Muscle of back (tissue), 11 donors: ENCODE data around the gene S100A5. TPM values are rescaled to one million over a fixed set of nuclear protein-coding genes. Genes with fewer than 3 reads are reported as not detected.

Experiments
- DNase-seq, 3 donors: peaks; one replicate each; pipeline versions ENCODE4 v3.0.0 to v3.0.0-alpha.2; 2013
- polyA plus RNA-seq, 10 donors: library from polyadenylated mRNA; unstranded; fragments of 120-200 nt; gene quantifications; one replicate each; pipeline ENCODE4 v1.2.1, GENCODE V29; 2013; ENCODE audit not compliant: insufficient read length in 10 of 10

S100A5 gene
- polyA plus RNA-seq, 10 donors: 0.23 to 0.65 (median 0.41) TPM; not detected in 5

- DNase-seq: no peak
Measured at GRCh38 chr1:153509036-153509435, 31.7 kb downstream of the S100A5 start.

- no peak for DNase-seq
Measured at GRCh38 chr1:153507926-153508583, 32.7 kb downstream of the S100A5 start.

GRCh38 chr1:153506831-153507413 is 33.8 kb downstream of the S100A5 start:
- DNase-seq: peak; percentile 92 to 94 (median 92)

GRCh38 chr1:153506386-153506785 is 34.3 kb downstream of the S100A5 start:
- no peak for DNase-seq

GRCh38 chr1:153505576-153505975 is 35.2 kb downstream of the S100A5 start:
- no peak for DNase-seq

- no peak for DNase-seq
Measured at GRCh38 chr1:153503766-153504165, 37.0 kb downstream of the S100A5 start.

GRCh38 chr1:153498746-153499145 is 42.0 kb downstream of the S100A5 start:
- DNase-seq: no peak

GRCh38 chr1:153495536-153495935 is 45.2 kb downstream of the S100A5 start:
- no peak for DNase-seq

- peak; percentile 46 to 82 (median 79) for DNase-seq
Measured at GRCh38 chr1:153494976-153495535, 45.7 kb downstream of the S100A5 start.

GRCh38 chr1:153493343-153493960 is 47.3 kb downstream of the S100A5 start:
- no peak for DNase-seq

- peak; percentile 82 to 91 (median 87) for DNase-seq
Measured at GRCh38 chr1:153490272-153491051, 50.3 kb downstream of the S100A5 start.

GRCh38 chr1:153488731-153489130 is 52.0 kb downstream of the S100A5 start:
- peak in 2 of 3 donors; percentile 51 to 64 for DNase-seq

- DNase-seq: no peak
Measured at GRCh38 chr1:153487707-153488106, 53.0 kb downstream of the S100A5 start.

Other genes starting within 250 kb of the S100A5 start
- under 1 TPM in 2 of 10 donors, not detected in 8; 0.25 to 0.26 TPM for gene PGLYRP3, start 228.0 kb downstream of the S100A5 start, polyA plus RNA-seq
- 1 to 10 TPM in 2 of 10 donors, not detected in 8; 1.1 to 1.7 TPM for gene PGLYRP4, start 192.1 kb downstream of the S100A5 start, polyA plus RNA-seq
- 10 to 100 TPM in 9 of 10 donors, 1 to 10 TPM in 1; 9.4 to 40.7 (median 25.4) TPM for gene S100A9, start 183.1 kb downstream of the S100A5 start, polyA plus RNA-seq
- gene S100A12, start 165.3 kb downstream of the S100A5 start, polyA plus RNA-seq: 1 to 10 TPM in 6 of 10 donors, under 1 TPM in 3, not detected in 1; 0.26 to 4.9 (median 1.8) TPM
- gene S100A8, start 149.9 kb downstream of the S100A5 start, polyA plus RNA-seq: 10 to 100 TPM in 8 of 10 donors, 1 to 10 TPM in 2; 4.7 to 37.0 (median 13.9) TPM
- not detected for gene S100A7A, start 124.4 kb downstream of the S100A5 start, polyA plus RNA-seq
- not detected for gene S100A7, start 80.3 kb downstream of the S100A5 start, polyA plus RNA-seq
- gene S100A6, start 4.9 kb downstream of the S100A5 start, polyA plus RNA-seq: 100 to 1,000 TPM; 159 to 322 (median 210) TPM
- 100 to 1,000 TPM; 162 to 254 (median 206) TPM for gene S100A4, start 4.9 kb upstream of the S100A5 start, polyA plus RNA-seq
- gene S100A3, start 8.3 kb upstream of the S100A5 start, polyA plus RNA-seq: 1 to 10 TPM in 4 of 10 donors, under 1 TPM in 4, not detected in 2; 0.35 to 1.2 (median 0.86) TPM
- gene S100A2, start 24.9 kb upstream of the S100A5 start, polyA plus RNA-seq: 10 to 100 TPM in 2 of 10 donors, 1 to 10 TPM in 6, under 1 TPM in 2; 0.35 to 11.4 (median 1.5) TPM
- 10 to 100 TPM; 41.9 to 80.4 (median 56.6) TPM for gene S100A16, start 72.2 kb upstream of the S100A5 start, polyA plus RNA-seq
- gene S100A14, start 75.4 kb upstream of the S100A5 start, polyA plus RNA-seq: 10 to 100 TPM in 2 of 10 donors, under 1 TPM in 6, not detected in 2; 0.22 to 51.2 (median 0.36) TPM
- gene S100A13, start 86.6 kb upstream of the S100A5 start, polyA plus RNA-seq: 10 to 100 TPM; 55.3 to 95.0 (median 78.7) TPM
- gene S100A1, start 87.5 kb upstream of the S100A5 start, polyA plus RNA-seq: 10 to 100 TPM in 5 of 10 donors, 1 to 10 TPM in 5; 2.6 to 16.6 (median 10.0) TPM
- gene CHTOP, start 93.1 kb upstream of the S100A5 start, polyA plus RNA-seq: 10 to 100 TPM; 77.9 to 97.5 (median 88.2) TPM
- gene SNAPIN, start 117.8 kb upstream of the S100A5 start, polyA plus RNA-seq: 10 to 100 TPM; 44.5 to 50.4 (median 46.6) TPM
- 100 to 1,000 TPM; 156 to 204 (median 167) TPM for gene ILF2, start 130.1 kb upstream of the S100A5 start, polyA plus RNA-seq
- gene NPR1, start 137.8 kb upstream of the S100A5 start, polyA plus RNA-seq: 10 to 100 TPM; 12.2 to 18.2 (median 15.0) TPM
- gene INTS3, start 187.1 kb upstream of the S100A5 start, polyA plus RNA-seq: 10 to 100 TPM; 31.4 to 60.0 (median 39.8) TPM
- gene SLC27A3, start 234.5 kb upstream of the S100A5 start, polyA plus RNA-seq: 10 to 100 TPM; 17.9 to 32.7 (median 23.6) TPM